ENCODE measurements around the gene CADM3.

- TF ChIP-seq TOX (CRISPR knock-in tag; IDR thresholded peaks at IDR 0.05; ENCODE audit: borderline replicate concordance) = no peak
- no peak for TF ChIP-seq PATZ1 (CRISPR knock-in tag; IDR thresholded peaks at IDR 0.05; ENCODE audit: borderline replicate concordance)
- no peak for TF ChIP-seq CREB5 (CRISPR knock-in tag; IDR thresholded peaks at IDR 0.05; ENCODE audit: low read depth)
- no peak for TF ChIP-seq ZFP30 (CRISPR knock-in tag; IDR thresholded peaks at IDR 0.05)
- TF ChIP-seq OSR1 (CRISPR knock-in tag; IDR thresholded peaks at IDR 0.05) = no peak
- TF ChIP-seq ZNF565 (CRISPR knock-in tag; conservative IDR thresholded peaks at IDR 0.05; ENCODE audit: low read depth) = no peak
These were observed 9.1 kb downstream of the CADM3 start for GRCh38 chr1:159180516-159180915.

All from SK-N-SH treated with all-trans-retinoic acid at 6 μM for 48 hours (cell line).